WERI-Rb-1 (cell line): ENCODE measurements around the gene ABHD17A.

ENCODE experiments used
- DNase-seq: peaks from one replicate; pipeline ENCODE4 v3.0.0-alpha.2; 2020
- H3K27ac ChIP-seq: fragments of 250-450 bp; sonication (Bioruptor Pico); 2 replicates; pipeline ENCODE4 v1.5.1; 2020; ENCODE audit warnings: mild to moderate bottlenecking, moderate library complexity
- H3K27me3 ChIP-seq: fragments of 250-450 bp; sonication (Bioruptor Pico); 2 replicates; pipeline ENCODE4 v1.5.1; 2021; ENCODE audit warnings: mild to moderate bottlenecking, low read depth, moderate library complexity; ENCODE audit not compliant: insufficient read depth, severe bottlenecking
- H3K36me3 ChIP-seq: fragments of 250-450 bp; sonication (Bioruptor Pico); 2 replicates; pipeline ENCODE4 v1.5.1; 2020; ENCODE audit warnings: mild to moderate bottlenecking, moderate library complexity
- H3K4me3 ChIP-seq: 2 replicates; pipeline ENCODE4 v1.5.1; 2011; ENCODE audit warnings: low read depth, mild to moderate bottlenecking, control low read depth, low read length
- H3K9me3 ChIP-seq: fragments of 250-450 bp; sonication (Bioruptor Pico); 2 replicates; pipeline ENCODE4 v1.5.1; 2021; ENCODE audit warnings: mild to moderate bottlenecking, moderate library complexity; ENCODE audit not compliant: severe bottlenecking
- TF ChIP-seq, protein P1 (sequence below): IDR thresholded peaks from 2 replicates; pipeline ENCODE4 v1.5.1; 2011; ENCODE audit warnings: low read depth, mild to moderate bottlenecking, control low read depth, inconsistent platforms, low read length

Gene ABHD17A

DNA sequence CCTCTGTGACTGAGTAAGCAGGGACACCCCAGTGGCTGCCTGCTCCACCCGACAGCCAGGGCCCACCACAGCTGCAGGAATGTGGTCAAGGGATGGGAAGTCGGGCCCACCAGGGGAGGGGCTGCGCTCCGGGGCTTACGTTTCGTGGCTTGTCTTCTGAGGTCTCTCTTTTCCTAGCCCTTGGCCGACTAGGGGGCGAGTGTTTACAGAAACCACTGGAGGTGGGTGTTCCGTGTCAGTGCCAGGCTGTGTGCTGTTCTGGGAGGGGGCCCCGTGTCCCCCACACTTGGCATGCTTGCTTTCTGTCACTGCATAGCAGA lies 24.4 kb upstream of the ABHD17A start:
- peaks cover 3% of the 10 kb centered on the region for H3K9me3 ChIP-seq
- DNase-seq: no peak
- H3K4me3 ChIP-seq: no peak overlapping the region
- H3K27ac ChIP-seq: no peak overlapping the region
- TF ChIP-seq, protein P1, sequence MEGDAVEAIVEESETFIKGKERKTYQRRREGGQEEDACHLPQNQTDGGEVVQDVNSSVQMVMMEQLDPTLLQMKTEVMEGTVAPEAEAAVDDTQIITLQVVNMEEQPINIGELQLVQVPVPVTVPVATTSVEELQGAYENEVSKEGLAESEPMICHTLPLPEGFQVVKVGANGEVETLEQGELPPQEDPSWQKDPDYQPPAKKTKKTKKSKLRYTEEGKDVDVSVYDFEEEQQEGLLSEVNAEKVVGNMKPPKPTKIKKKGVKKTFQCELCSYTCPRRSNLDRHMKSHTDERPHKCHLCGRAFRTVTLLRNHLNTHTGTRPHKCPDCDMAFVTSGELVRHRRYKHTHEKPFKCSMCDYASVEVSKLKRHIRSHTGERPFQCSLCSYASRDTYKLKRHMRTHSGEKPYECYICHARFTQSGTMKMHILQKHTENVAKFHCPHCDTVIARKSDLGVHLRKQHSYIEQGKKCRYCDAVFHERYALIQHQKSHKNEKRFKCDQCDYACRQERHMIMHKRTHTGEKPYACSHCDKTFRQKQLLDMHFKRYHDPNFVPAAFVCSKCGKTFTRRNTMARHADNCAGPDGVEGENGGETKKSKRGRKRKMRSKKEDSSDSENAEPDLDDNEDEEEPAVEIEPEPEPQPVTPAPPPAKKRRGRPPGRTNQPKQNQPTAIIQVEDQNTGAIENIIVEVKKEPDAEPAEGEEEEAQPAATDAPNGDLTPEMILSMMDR: no peak
- peaks cover 61% of the 10 kb centered on the region for H3K36me3 ChIP-seq
- no peaks in the 10 kb centered on the region for H3K27me3 ChIP-seq

DNA sequence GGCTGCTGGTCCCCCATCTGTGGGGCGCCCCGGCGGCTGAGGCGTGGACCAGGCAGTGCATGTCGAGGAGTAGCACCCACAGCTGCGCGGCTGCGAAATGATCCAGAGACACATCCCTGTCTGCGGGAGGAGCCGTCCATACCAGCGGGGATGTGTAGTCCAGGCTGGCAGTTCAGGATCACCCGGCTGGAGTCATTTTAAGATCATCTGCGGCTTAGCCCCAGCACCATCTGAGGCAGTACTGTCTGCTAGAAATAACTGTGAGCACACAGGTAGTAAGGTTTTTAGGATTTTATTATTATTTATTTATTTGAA lies 23.0 kb upstream of the ABHD17A start:
- no peak for DNase-seq
- Histone ChIP-seq H3K4me3 (no peak overlapping the region), H3K27ac (no peak overlapping the region), H3K9me3 (peaks cover 3% of the 10 kb centered on the region), H3K36me3 (peaks cover 49% of the 10 kb centered on the region), H3K27me3 (no peaks in the 10 kb centered on the region)
- TF ChIP-seq, protein P1: no peak

- no peak overlapping the region for H3K27ac ChIP-seq
Observed at GRCh38 chr19:1907563-1908363, 22.5 kb upstream of the ABHD17A start.

DNA sequence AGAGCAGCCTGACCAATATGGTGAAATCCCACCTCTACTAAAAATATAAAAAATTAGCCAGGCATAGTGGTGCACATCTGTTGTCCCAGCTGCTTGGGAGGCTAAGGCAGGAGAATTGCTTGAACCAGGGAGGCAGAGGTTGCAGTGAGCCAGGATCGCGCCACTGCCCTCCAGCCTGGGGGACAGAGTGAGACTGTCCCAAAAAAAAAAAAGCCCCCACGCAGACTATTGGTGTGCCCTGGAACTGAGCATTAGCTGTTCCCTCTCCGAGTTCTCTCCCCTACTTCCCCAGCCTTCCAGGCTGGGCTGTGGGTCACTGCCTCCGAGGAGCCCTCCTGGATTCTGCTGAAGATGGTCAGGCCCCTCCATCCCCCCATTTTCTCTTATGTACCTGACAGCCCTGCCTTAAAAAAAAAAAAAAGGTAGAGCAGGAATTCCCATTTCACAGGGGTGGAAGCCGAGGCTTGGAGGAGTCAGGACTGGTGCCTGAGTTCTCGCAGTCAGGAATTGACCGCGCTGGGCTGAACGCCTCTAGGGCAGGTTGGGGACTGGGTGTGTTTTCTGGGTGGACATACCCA lies 21.8 kb upstream of the ABHD17A start:
- TF ChIP-seq, protein P1: no peak

More at GRCh38 chr19:1907563-1908363, 22.5 kb upstream of the ABHD17A start:
- H3K4me3 ChIP-seq: no peak overlapping the region
- no peaks in the 10 kb centered on the region for H3K27me3 ChIP-seq
- peaks cover 3% of the 10 kb centered on the region for H3K9me3 ChIP-seq
- peaks cover 43% of the 10 kb centered on the region for H3K36me3 ChIP-seq
- TF ChIP-seq, protein P1: no peak
- no peak for DNase-seq

GRCh38 chr19:1905863-1906375 lies 20.6 kb upstream of the ABHD17A start:
- peak overlapping the region; percentile 92 for H3K27ac ChIP-seq

More for the DNA sequence above, 21.8 kb upstream of the ABHD17A start:
- Histone ChIP-seq H3K4me3 (no peak overlapping the region), H3K9me3 (peaks cover 3% of the 10 kb centered on the region), H3K27ac (no peak overlapping the region), H3K27me3 (no peaks in the 10 kb centered on the region), H3K36me3 (peaks cover 36% of the 10 kb centered on the region)
- no peak for DNase-seq

More at GRCh38 chr19:1905863-1906375, 20.6 kb upstream of the ABHD17A start:
- H3K9me3 ChIP-seq: no peaks in the 10 kb centered on the region
- peaks cover 28% of the 10 kb centered on the region for H3K36me3 ChIP-seq
- TF ChIP-seq, protein P1: no peak
- H3K27me3 ChIP-seq: no peaks in the 10 kb centered on the region
- no peak for DNase-seq
- peak overlapping the region; percentile 32 for H3K4me3 ChIP-seq
